K562 (cell line): Measurements from ENCODE around the gene PITPNC1. TPM values are rescaled to one million over a fixed set of nuclear protein-coding genes. Genes with fewer than 3 reads are reported as not detected.

Source experiments
- CHD2 ChIP-seq: IDR thresholded peaks from 2 replicates; pipeline ENCODE4 v1.6.1; 2011; ENCODE audit warnings: low read depth, low read length
- FUS ChIP-seq: fragments of 200-400 bp; formaldehyde crosslinking; optimal IDR thresholded peaks from 2 replicates; pipeline ENCODE3; 2017; ENCODE audit warnings: low read depth, low read length
- HDAC8 ChIP-seq: fragments of 450-650 bp; IDR thresholded peaks from 2 replicates; pipeline ENCODE4 v1.6.1; 2016; ENCODE audit warnings: mild to moderate bottlenecking, missing genetic modification characterization, moderate library complexity, missing compliant biosample characterization
- MCM2 ChIP-seq: fragments of 450-650 bp; IDR thresholded peaks from 2 replicates; pipeline ENCODE4 v1.6.1; 2017; ENCODE audit warnings: low read depth, mild to moderate bottlenecking
- PTRF ChIP-seq: fragments of 450-650 bp; IDR thresholded peaks from 2 replicates; pipeline ENCODE4 v1.6.1; 2016; ENCODE audit warnings: mild to moderate bottlenecking, missing genetic modification characterization, missing compliant biosample characterization
- TBP ChIP-seq: optimal IDR thresholded peaks from 2 replicates; pipeline ENCODE3; 2011; ENCODE audit warnings: low read depth, low read length, improper control_type of control experiment
- ZFX ChIP-seq: sonication (generic); formaldehyde crosslinking; IDR thresholded peaks from 2 replicates; pipeline ENCODE4 v1.8.0; 2022; ENCODE audit warnings: mild to moderate bottlenecking, missing genetic modification reagents, moderate library complexity
- polyA plus RNA-seq, 8 experiments: library from polyadenylated mRNA; depleted of rRNA in 4 of 8; stranded (reverse) in 5 of 8; unstranded in 3 of 8; fragments of >200 nt; fragmentation: Nextera tagmentation in 2 of 8; fragmentation: Illumina TruSeq in 1 of 8; extraction: Ambion mirVana in 2 of 8; extraction: Trizol in 1 of 8; gene quantifications; 2 replicates each; pipeline versions ENCODE4 v1.2.1 to v1.2.3, GENCODE V29; 2011 to 2014; ENCODE audit warnings: inconsistent platforms in 1 of 8, missing spikeins in 1 of 8
- total RNA-seq, 7 experiments: library from RNA; depleted of rRNA in 6 of 7; stranded (reverse); fragments of >200 nt in 6 of 7; fragmentation: Illumina TruSeq in 2 of 7; extraction: Trizol in 2 of 7; gene quantifications; 2 replicates each; pipeline versions ENCODE4 v1.2.1 to v1.2.3, GENCODE V29; 2011 to 2021; ENCODE audit warnings: low replicate concordance in 1 of 7
- TF ChIP-seq, protein P1 (sequence below): sonication (generic); formaldehyde crosslinking; IDR thresholded peaks from 2 replicates; pipeline ENCODE4 v1.8.1; 2022; ENCODE audit warnings: missing genetic modification reagents
- TF ChIP-seq, protein P2 (sequence below): fragments of 250-450 bp; sonication (Bioruptor Pico); IDR thresholded peaks from 2 replicates; pipeline ENCODE4 v1.4.0; 2020; ENCODE audit warnings: mild to moderate bottlenecking
- TF ChIP-seq, protein P3 (sequence below): sonication (generic); formaldehyde crosslinking; IDR thresholded peaks from 2 replicates; pipeline ENCODE4 v1.8.0; 2022; ENCODE audit warnings: mild to moderate bottlenecking, missing genetic modification reagents, borderline replicate concordance
- TF ChIP-seq, protein P4 (sequence below): fragments of 250-450 bp; sonication (Bioruptor Pico); IDR thresholded peaks from 2 replicates; pipeline ENCODE4 v1.4.0; 2020; ENCODE audit warnings: mild to moderate bottlenecking, moderate library complexity, borderline replicate concordance

The PITPNC1 gene
- total and polyA plus RNA-seq, 9 of the 15 experiments (the other 6 are each of a cell fraction or from before 2014, with no cell fraction given), result 0.11 to 1.1 (median 0.65) TPM

DNA sequence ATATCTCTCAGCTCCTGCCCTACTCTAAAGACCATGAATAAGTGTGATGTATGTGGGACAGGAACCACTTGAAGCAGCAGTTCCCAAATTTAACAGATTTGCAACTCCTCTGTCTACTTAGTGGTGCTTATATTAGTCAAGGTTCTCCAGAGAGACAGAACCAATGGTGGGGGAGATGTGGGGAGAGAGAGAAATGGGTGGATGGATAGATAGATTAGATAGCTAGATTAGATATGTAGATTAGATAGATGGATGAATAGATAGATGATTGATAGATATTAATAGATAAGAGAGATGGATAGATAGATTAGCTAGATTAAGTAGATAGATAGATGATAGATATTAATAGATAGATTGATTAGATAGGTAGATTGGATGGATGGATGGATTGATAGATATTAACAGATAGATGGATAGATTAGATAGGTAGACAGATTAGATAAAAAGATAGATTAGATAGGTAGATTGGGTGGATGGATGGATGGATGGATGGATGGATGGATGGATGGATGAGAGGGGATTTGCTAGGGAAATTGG, 186.7 kb downstream of the PITPNC1 start (continued):
- TF ChIP-seq, protein P1, sequence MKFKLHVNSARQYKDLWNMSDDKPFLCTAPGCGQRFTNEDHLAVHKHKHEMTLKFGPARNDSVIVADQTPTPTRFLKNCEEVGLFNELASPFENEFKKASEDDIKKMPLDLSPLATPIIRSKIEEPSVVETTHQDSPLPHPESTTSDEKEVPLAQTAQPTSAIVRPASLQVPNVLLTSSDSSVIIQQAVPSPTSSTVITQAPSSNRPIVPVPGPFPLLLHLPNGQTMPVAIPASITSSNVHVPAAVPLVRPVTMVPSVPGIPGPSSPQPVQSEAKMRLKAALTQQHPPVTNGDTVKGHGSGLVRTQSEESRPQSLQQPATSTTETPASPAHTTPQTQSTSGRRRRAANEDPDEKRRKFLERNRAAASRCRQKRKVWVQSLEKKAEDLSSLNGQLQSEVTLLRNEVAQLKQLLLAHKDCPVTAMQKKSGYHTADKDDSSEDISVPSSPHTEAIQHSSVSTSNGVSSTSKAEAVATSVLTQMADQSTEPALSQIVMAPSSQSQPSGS (CRISPR knock-in tag), result no peak
- TF ChIP-seq, protein P2, sequence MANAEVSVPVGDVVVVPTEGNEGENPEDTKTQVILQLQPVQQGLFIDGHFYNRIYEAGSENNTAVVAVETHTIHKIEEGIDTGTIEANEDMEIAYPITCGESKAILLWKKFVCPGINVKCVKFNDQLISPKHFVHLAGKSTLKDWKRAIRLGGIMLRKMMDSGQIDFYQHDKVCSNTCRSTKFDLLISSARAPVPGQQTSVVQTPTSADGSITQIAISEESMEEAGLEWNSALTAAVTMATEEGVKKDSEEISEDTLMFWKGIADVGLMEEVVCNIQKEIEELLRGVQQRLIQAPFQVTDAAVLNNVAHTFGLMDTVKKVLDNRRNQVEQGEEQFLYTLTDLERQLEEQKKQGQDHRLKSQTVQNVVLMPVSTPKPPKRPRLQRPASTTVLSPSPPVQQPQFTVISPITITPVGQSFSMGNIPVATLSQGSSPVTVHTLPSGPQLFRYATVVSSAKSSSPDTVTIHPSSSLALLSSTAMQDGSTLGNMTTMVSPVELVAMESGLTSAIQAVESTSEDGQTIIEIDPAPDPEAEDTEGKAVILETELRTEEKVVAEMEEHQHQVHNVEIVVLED (CRISPR knock-in tag), result no peak
- TF ChIP-seq FUS, result no peak
- TF ChIP-seq MCM2, result no peak
- no peak for TF ChIP-seq TBP
- no peak for TF ChIP-seq HDAC8
- TF ChIP-seq PTRF (tag), result no peak
- no peak for TF ChIP-seq CHD2
- TF ChIP-seq ZFX (CRISPR knock-in tag), result no peak
- TF ChIP-seq, protein P3, sequence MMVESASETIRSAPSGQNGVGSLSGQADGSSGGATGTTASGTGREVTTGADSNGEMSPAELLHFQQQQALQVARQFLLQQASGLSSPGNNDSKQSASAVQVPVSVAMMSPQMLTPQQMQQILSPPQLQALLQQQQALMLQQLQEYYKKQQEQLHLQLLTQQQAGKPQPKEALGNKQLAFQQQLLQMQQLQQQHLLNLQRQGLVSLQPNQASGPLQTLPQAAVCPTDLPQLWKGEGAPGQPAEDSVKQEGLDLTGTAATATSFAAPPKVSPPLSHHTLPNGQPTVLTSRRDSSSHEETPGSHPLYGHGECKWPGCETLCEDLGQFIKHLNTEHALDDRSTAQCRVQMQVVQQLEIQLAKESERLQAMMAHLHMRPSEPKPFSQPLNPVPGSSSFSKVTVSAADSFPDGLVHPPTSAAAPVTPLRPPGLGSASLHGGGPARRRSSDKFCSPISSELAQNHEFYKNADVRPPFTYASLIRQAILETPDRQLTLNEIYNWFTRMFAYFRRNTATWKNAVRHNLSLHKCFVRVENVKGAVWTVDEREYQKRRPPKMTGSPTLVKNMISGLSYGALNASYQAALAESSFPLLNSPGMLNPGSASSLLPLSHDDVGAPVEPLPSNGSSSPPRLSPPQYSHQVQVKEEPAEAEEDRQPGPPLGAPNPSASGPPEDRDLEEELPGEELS (CRISPR knock-in tag), result no peak
- TF ChIP-seq, protein P4, sequence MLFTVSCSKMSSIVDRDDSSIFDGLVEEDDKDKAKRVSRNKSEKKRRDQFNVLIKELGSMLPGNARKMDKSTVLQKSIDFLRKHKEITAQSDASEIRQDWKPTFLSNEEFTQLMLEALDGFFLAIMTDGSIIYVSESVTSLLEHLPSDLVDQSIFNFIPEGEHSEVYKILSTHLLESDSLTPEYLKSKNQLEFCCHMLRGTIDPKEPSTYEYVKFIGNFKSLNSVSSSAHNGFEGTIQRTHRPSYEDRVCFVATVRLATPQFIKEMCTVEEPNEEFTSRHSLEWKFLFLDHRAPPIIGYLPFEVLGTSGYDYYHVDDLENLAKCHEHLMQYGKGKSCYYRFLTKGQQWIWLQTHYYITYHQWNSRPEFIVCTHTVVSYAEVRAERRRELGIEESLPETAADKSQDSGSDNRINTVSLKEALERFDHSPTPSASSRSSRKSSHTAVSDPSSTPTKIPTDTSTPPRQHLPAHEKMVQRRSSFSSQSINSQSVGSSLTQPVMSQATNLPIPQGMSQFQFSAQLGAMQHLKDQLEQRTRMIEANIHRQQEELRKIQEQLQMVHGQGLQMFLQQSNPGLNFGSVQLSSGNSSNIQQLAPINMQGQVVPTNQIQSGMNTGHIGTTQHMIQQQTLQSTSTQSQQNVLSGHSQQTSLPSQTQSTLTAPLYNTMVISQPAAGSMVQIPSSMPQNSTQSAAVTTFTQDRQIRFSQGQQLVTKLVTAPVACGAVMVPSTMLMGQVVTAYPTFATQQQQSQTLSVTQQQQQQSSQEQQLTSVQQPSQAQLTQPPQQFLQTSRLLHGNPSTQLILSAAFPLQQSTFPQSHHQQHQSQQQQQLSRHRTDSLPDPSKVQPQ (CRISPR knock-in tag), result no peak
